GM19025 (cell line): ENCODE measurements around the gene ZNF738.

Experiments
- ATAC-seq: cut with Tn5 transposase; IDR thresholded peaks from one replicate; pipeline ENCODE4 v1.9.1; 2021; ENCODE audit warnings: mild to moderate bottlenecking, low read depth, moderate library complexity; ENCODE audit not compliant: unreplicated experiment

ZNF738 gene

GRCh38 chr19:21410166-21410565 is 51.4 kb downstream of the ZNF738 start:
- ATAC-seq, result no peak

GRCh38 chr19:21422244-21422643 is 63.4 kb downstream of the ZNF738 start:
- ATAC-seq, result no peak

- ATAC-seq, result no peak
Measured at GRCh38 chr19:21423057-21424041, 64.5 kb downstream of the ZNF738 start.
